Common myeloid progenitor, CD34-positive (primary cell): ENCODE measurements around the gene GPRC5D.
A peak's percentile ranks its signal among the peaks of the same experiment; 100 is the strongest.

ENCODE experiments used
- CTCF ChIA-PET: fragments of 350-600 bp; sonication (Branson Sonifier 250); formaldehyde crosslinking; loops from one replicate; lab custom pipeline; 2021; ENCODE audit warnings: antibody characterized with exemption; lab: Charles Lee
- POLR2A ChIA-PET: fragments of 350-600 bp; sonication (Branson Sonifier 250); formaldehyde crosslinking; loops from one replicate; lab custom pipeline; 2021; ENCODE audit warnings: antibody characterized with exemption; lab: Charles Lee
- DNase-seq, 3 donors: peaks; one replicate each; pipeline versions ENCODE4 v3.0.0 to v3.0.0-alpha.2; 2013
- H3K27ac ChIP-seq, 2 experiments: 1 replicate in 1 of 2; 2 replicates in 1 of 2; pipeline ENCODE4 v1.7.0; 2013; ENCODE audit warnings: inconsistent platforms in 2 of 2, low read length in 2 of 2, mild to moderate bottlenecking in 2 of 2, low read depth in 1 of 2, moderate library complexity in 1 of 2; ENCODE audit not compliant: severe bottlenecking in 2 of 2, insufficient read depth in 1 of 2, poor library complexity in 1 of 2
- H3K27me3 ChIP-seq, 5 experiments: replicated peaks in 2 of 5; 1 replicate in 3 of 5; 2 replicates in 2 of 5; pipeline versions ENCODE4 v1.6.1 to v1.7.0; 2013; ENCODE audit warnings: low read length in 4 of 5, mild to moderate bottlenecking in 2 of 5, moderate library complexity in 2 of 5, inconsistent platforms in 1 of 5; ENCODE audit not compliant: insufficient read depth in 5 of 5, control insufficient read depth in 4 of 5
- H3K36me3 ChIP-seq, 4 experiments: 1 replicate in 2 of 4; 2 replicates in 2 of 4; pipeline versions ENCODE4 v1.6.1 to v1.7.0; 2013; ENCODE audit warnings: low read length in 3 of 4, control low read depth in 1 of 4, mild to moderate bottlenecking in 1 of 4; ENCODE audit not compliant: control insufficient read depth in 4 of 4, insufficient read depth in 4 of 4
- H3K4me1 ChIP-seq, 4 experiments: 1 replicate in 3 of 4; 2 replicates in 1 of 4; pipeline versions ENCODE4 v1.6.1 to v1.7.1; 2013; ENCODE audit warnings: low read length in 3 of 4, mild to moderate bottlenecking in 3 of 4, control low read depth in 1 of 4, inconsistent platforms in 1 of 4, moderate library complexity in 1 of 4; ENCODE audit not compliant: control insufficient read depth in 4 of 4, insufficient read depth in 4 of 4; ENCODE audit errors: control extremely low read depth in 1 of 4
- H3K4me3 ChIP-seq, 7 experiments: 1 replicate in 4 of 7; 2 replicates in 3 of 7; pipeline versions ENCODE4 v1.5.1 to v1.7.0; 2013; ENCODE audit warnings: mild to moderate bottlenecking in 7 of 7, low read length in 6 of 7, moderate library complexity in 6 of 7, inconsistent platforms in 2 of 7, low read depth in 2 of 7, control low read depth in 1 of 7; ENCODE audit not compliant: insufficient read depth in 4 of 7, control insufficient read depth in 1 of 7; ENCODE audit errors: extremely low read depth in 1 of 7
- H3K9me3 ChIP-seq, 5 experiments: 1 replicate in 4 of 5; 2 replicates in 1 of 5; pipeline versions ENCODE4 v1.6.1 to v1.7.1; 2013; ENCODE audit warnings: low read length in 4 of 5, mild to moderate bottlenecking in 2 of 5, inconsistent platforms in 1 of 5, low read depth in 1 of 5, moderate library complexity in 1 of 5; ENCODE audit not compliant: control insufficient read depth in 4 of 5, insufficient read depth in 2 of 5; ENCODE audit errors: control extremely low read depth in 1 of 5
- WGBS: methylation state at CpG from one replicate; pipeline ENCODE4 v1.1.5; 2013; ENCODE audit not compliant: insufficient coverage; 5-methylcytosine and 5-hydroxymethylcytosine counted together

The GPRC5D gene

DNA sequence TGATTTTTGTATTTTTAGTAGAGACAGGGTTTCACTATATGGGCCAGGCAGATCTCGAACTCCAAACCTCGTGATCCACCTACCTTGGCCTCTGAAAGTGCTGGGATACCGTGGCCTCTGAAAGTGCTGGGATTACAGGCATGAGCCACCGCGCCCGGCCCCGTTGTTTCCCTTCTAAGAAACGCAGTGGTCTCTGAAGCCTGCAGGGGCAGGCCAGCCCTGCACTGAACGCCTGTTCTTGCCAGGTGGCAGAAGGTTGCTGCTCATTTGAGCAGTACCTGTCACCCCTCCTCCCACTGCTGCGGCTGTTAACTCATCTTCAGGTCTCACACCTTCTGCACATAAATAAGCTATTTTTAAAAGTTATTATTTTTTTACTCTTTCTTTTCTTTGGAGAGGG lies 36.3 kb downstream of the GPRC5D start:
- no peak overlapping the region for H3K27ac ChIP-seq
- H3K4me3 ChIP-seq = no peak overlapping the region
- no peaks in the 10 kb centered on the region for H3K27me3 ChIP-seq
- ChIA-PET POLR2A (no interaction called here), CTCF (interaction anchor here (0.7 to 10.1 kb wide), 27 partner anchors 9 to 540 kb away, joined by 3 to 174 read pairs (median 4); partner anchors contain the start of genes FAM234B and GPRC5A)
- 95% methylated on average over 9 of the region's 10 CpGs for WGBS
- H3K9me3 ChIP-seq = no peaks in the 10 kb centered on the region
- no peaks in the 10 kb centered on the region for H3K36me3 ChIP-seq
- peaks cover 0 to 28% (median 25%) of the 10 kb centered on the region in 4 experiments for H3K4me1 ChIP-seq
- DNase-seq = no peak

DNA sequence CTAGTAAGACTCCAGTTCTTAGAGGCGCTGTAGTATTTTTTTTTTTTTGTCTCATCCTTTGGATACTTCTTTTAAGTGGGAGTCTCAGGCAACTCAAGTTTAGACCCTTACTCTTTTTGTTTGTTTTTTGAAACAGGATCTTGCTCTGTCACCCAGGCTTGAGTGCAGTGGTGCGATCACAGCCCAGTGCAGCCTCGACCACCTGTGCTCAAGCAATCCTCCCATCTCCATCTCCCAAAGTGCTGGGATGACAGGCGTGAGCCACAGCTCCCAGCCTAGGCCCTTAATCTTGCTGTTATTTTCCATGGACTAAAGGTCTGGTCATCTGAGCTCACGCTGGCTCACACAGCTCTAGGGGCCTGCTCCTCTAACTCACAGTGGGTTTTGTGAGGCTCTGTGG lies 39.3 kb downstream of the GPRC5D start:
- WGBS = 100% methylated on average over 4 of the region's 5 CpGs
- Histone ChIP-seq H3K27ac (no peak overlapping the region), H3K4me1 (peaks cover 7 to 49% (median 43%) of the 10 kb centered on the region in 4 experiments), H3K27me3 (no peaks in the 10 kb centered on the region), H3K9me3 (no peaks in the 10 kb centered on the region), H3K36me3 (no peaks in the 10 kb centered on the region), H3K4me3 (no peak overlapping the region)
- CTCF ChIA-PET = interaction anchor here (0.9 to 10.1 kb wide), 3 partner anchors 20 to 300 kb away, joined by 4 to 174 read pairs (median 7); no protein-coding TSS in a partner anchor
- POLR2A ChIA-PET = no interaction called here
- no peak for DNase-seq

DNA sequence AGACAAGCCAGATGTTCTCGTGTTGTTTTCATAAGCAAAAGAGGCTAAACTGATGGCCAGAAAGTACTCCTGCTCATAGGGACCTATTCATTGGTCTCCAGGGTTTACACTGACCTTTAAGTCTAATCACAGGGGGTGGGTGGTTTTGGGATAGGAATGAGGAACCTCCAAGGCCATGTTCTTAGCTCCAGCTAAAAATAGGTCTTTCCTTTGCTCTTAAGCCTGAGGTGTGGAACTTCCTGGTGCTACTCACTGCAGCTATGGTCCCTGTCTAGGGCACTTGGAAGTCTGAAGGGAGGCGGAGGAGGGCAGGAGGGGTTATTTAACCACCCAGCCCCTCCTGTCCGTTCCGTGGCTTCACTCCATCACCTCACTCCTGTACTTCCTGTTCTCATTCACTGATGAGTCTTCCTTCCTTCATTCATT lies 42.0 kb downstream of the GPRC5D start:
- Histone ChIP-seq H3K9me3 (no peaks in the 10 kb centered on the region), H3K27me3 (no peaks in the 10 kb centered on the region), H3K4me1 (peaks cover 7 to 43% (median 34%) of the 10 kb centered on the region in 4 experiments), H3K36me3 (no peaks in the 10 kb centered on the region), H3K4me3 (peak overlapping the region in 1 of 7 experiments; percentile 11), H3K27ac (no peak overlapping the region)
- POLR2A ChIA-PET = interaction anchor here (0.6 kb wide), 1 partner anchor 165 kb away, joined by 4 read pairs; no protein-coding TSS in a partner anchor
- WGBS = 45% methylated on average over 4 of the region's 4 CpGs
- CTCF ChIA-PET = interaction anchor here (1.0 to 2.4 kb wide), 3 partner anchors 19 to 487 kb away, joined by 3 to 7 read pairs (median 5); partner anchors contain the start of gene GPRC5A
- DNase-seq = peak in 2 of 3 donors; percentile 37 to 61

DNA sequence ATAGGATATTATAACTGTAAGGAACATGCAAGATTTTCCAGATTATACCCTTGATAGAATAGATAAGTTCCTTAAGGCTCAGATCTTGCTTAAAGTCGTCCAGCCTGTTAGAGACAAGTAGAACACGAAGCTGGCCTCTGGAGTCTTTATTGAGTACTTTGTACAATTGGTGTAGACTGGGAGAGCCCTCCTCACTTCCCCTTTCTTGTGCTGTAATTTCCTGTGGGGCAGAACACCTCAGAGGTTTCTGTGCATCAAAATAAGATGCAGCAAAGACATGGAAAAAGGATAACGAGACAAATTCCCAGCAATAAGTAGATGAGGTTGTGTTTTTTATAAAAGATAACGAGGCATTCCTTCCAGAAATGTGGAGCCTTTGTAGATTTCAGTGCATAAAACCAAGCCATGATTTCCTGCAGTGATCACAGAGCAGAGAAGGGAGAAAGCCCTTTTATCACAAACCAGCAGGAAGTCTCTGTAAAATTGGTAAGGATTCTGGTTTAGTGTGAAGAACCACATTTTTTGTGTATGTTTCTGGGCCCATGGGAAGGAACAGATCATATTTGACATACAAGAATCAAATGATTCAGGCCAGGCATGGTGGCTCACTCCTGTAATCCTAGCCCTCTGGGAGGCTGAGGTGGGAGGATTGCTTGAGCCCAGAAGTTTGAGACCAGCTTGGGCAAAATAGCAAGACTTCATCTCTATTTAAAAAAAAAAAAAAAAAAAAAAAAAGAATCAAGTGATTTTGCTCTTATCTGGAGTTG lies 42.6 kb downstream of the GPRC5D start:
- Histone ChIP-seq H3K4me3 (peak overlapping the region in 1 of 7 experiments; percentile 11), H3K4me1 (peaks cover 7 to 43% (median 34%) of the 10 kb centered on the region in 4 experiments), H3K9me3 (no peaks in the 10 kb centered on the region), H3K27ac (peak overlapping the region in 1 of 2 experiments; percentile 3), H3K27me3 (no peaks in the 10 kb centered on the region), H3K36me3 (no peaks in the 10 kb centered on the region)
- POLR2A ChIA-PET = interaction anchor here (0.6 kb wide), 1 partner anchor 165 kb away, joined by 4 read pairs; no protein-coding TSS in a partner anchor
- peak in 2 of 3 donors; percentile 63 to 72 for DNase-seq
- CTCF ChIA-PET = interaction anchor here (1.0 to 2.4 kb wide), 3 partner anchors 18 to 346 kb away, joined by 4 to 7 read pairs (median 5); partner anchors contain the start of gene GPRC5A
- WGBS = 12% methylated on average over 4 of the region's 4 CpGs

DNA sequence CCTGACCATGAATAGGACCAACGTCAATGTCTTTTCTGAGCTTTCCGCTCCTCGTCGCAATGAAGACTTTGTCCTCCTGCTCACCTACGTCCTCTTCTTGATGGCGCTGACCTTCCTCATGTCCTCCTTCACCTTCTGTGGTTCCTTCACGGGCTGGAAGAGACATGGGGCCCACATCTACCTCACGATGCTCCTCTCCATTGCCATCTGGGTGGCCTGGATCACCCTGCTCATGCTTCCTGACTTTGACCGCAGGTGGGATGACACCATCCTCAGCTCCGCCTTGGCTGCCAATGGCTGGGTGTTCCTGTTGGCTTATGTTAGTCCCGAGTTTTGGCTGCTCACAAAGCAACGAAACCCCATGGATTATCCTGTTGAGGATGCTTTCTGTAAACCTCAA lies 43.3 kb downstream of the GPRC5D start:
- ChIA-PET CTCF (interaction anchor here (0.6 to 2.4 kb wide), 5 partner anchors 16 to 347 kb away, joined by 3 to 7 read pairs (median 4); partner anchors contain the start of gene GPRC5A), POLR2A (no interaction called here)
- no peak for DNase-seq
- H3K4me1 ChIP-seq = peaks cover 7 to 48% (median 36%) of the 10 kb centered on the region in 4 experiments
- no peak overlapping the region for H3K4me3 ChIP-seq
- H3K27me3 ChIP-seq = no peaks in the 10 kb centered on the region
- no peaks in the 10 kb centered on the region for H3K9me3 ChIP-seq
- WGBS = 98% methylated on average over 12 of the region's 12 CpGs
- H3K27ac ChIP-seq = no peak overlapping the region
- no peaks in the 10 kb centered on the region for H3K36me3 ChIP-seq

DNA sequence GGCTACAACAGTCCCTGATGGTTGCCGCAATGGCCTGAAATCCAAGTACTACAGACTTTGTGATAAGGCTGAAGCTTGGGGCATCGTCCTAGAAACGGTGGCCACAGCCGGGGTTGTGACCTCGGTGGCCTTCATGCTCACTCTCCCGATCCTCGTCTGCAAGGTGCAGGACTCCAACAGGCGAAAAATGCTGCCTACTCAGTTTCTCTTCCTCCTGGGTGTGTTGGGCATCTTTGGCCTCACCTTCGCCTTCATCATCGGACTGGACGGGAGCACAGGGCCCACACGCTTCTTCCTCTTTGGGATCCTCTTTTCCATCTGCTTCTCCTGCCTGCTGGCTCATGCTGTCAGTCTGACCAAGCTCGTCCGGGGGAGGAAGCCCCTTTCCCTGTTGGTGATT lies 43.7 kb downstream of the GPRC5D start:
- no peaks in the 10 kb centered on the region for H3K36me3 ChIP-seq
- ChIA-PET POLR2A (no interaction called here), CTCF (interaction anchor here (0.6 to 1.8 kb wide), 4 partner anchors 15 to 347 kb away, joined by 3 to 7 read pairs (median 4); no protein-coding TSS in a partner anchor)
- 94% methylated on average over 14 of the region's 14 CpGs for WGBS
- no peak overlapping the region for H3K27ac ChIP-seq
- no peak overlapping the region for H3K4me3 ChIP-seq
- DNase-seq = no peak
- H3K4me1 ChIP-seq = peaks cover 7 to 50% (median 38%) of the 10 kb centered on the region in 4 experiments
- H3K27me3 ChIP-seq = no peaks in the 10 kb centered on the region
- no peaks in the 10 kb centered on the region for H3K9me3 ChIP-seq
